Stimulated activated CD4-positive, alpha-beta T cell treated with anti-CD3 and anti-CD28 coated beads, Interleukin-4, amount 100 ng/mL, for 4 hours (primary cell): ENCODE data around the gene SPATA7.

ENCODE experiments used
- DNase-seq, 2 experiments: peaks; one replicate each; pipeline ENCODE4 v3.0.0-alpha.2; 2020

The SPATA7 gene

GRCh38 chr14:88420187-88420586 lies 34.7 kb downstream of the SPATA7 start:
- DNase-seq = no peak

- no peak for DNase-seq
Observed at GRCh38 chr14:88421286-88421685, 35.8 kb downstream of the SPATA7 start.

- no peak for DNase-seq
Observed at GRCh38 chr14:88422047-88422446, 36.6 kb downstream of the SPATA7 start.

GRCh38 chr14:88422919-88423650 lies 37.6 kb downstream of the SPATA7 start:
- no peak for DNase-seq

GRCh38 chr14:88424573-88424972 lies 39.1 kb downstream of the SPATA7 start:
- DNase-seq = no peak

- DNase-seq = no peak
Observed at GRCh38 chr14:88426271-88426670, 40.8 kb downstream of the SPATA7 start.

- DNase-seq = no peak
Observed at GRCh38 chr14:88430976-88431375, 45.5 kb downstream of the SPATA7 start.

- DNase-seq = no peak
Observed at GRCh38 chr14:88437658-88438057, 52.2 kb downstream of the SPATA7 start.

- no peak for DNase-seq
Observed at GRCh38 chr14:88439088-88439487, 53.6 kb downstream of the SPATA7 start.

GRCh38 chr14:88452231-88452630 lies 66.8 kb downstream of the SPATA7 start:
- DNase-seq = no peak

GRCh38 chr14:88454886-88455285 lies 69.4 kb downstream of the SPATA7 start:
- no peak for DNase-seq

- DNase-seq = no peak
Observed at GRCh38 chr14:88463318-88463717, 77.9 kb downstream of the SPATA7 start.

GRCh38 chr14:88468406-88468805 lies 82.9 kb downstream of the SPATA7 start:
- no peak for DNase-seq

- no peak for DNase-seq
Observed at GRCh38 chr14:88470542-88471440, 85.3 kb downstream of the SPATA7 start.

- DNase-seq = no peak
Observed at GRCh38 chr14:88473791-88474190, 88.3 kb downstream of the SPATA7 start.

GRCh38 chr14:88476214-88476774 lies 90.8 kb downstream of the SPATA7 start:
- DNase-seq = no peak

GRCh38 chr14:88476825-88477224 lies 91.4 kb downstream of the SPATA7 start:
- DNase-seq = no peak

- no peak for DNase-seq
Observed at GRCh38 chr14:88477513-88478250, 92.2 kb downstream of the SPATA7 start.

- no peak for DNase-seq
Observed at GRCh38 chr14:88478931-88479330, 93.5 kb downstream of the SPATA7 start.

- DNase-seq = no peak
Observed at GRCh38 chr14:88479574-88479987, 94.1 kb downstream of the SPATA7 start.

- DNase-seq = no peak
Observed at GRCh38 chr14:88481059-88481458, 95.6 kb downstream of the SPATA7 start.

GRCh38 chr14:88481794-88482193 lies 96.3 kb downstream of the SPATA7 start:
- no peak for DNase-seq

GRCh38 chr14:88482524-88482923 lies 97.1 kb downstream of the SPATA7 start:
- DNase-seq = no peak
